Gastrocnemius medialis (tissue), 4 donors: ENCODE measurements around the gene NR1I2. TPM values are rescaled to one million over a fixed set of nuclear protein-coding genes. Genes with fewer than 3 reads are reported as not detected.

Experiments used
- ATAC-seq, 2 donors: fragments of 150-250 bp; one replicate each; pipeline ENCODE4 v1.9.1; 2016
- DNase-seq, 2 donors: peaks; one replicate each; pipeline ENCODE4 v3.0.0-alpha.2; 2019
- H3K27ac ChIP-seq, 4 donors: fragments of 200-600 bp; sonication (generic); 1 replicate in 1 of 4; 2 replicates in 3 of 4; pipeline ENCODE4 v1.5.1; 2016 to 2018; ENCODE audit warnings: mild to moderate bottlenecking in 2 of 4, moderate library complexity in 1 of 4
- H3K27me3 ChIP-seq, 3 donors: fragments of 200-600 bp; sonication (generic) in 2 of 3; 1 replicate in 1 of 3; 2 replicates in 2 of 3; pipeline versions ENCODE4 v1.5.1 to v1.6.0; 2016 to 2019; ENCODE audit warnings: mild to moderate bottlenecking in 1 of 3, moderate library complexity in 1 of 3
- H3K36me3 ChIP-seq, 2 donors: fragments of 200-600 bp; sonication (generic) in 1 of 2; one replicate each; pipeline ENCODE4 v1.5.1; 2017 to 2018
- H3K4me1 ChIP-seq, 2 donors: fragments of 200-600 bp; sonication (generic) in 1 of 2; one replicate each; pipeline ENCODE4 v1.5.1; 2016 to 2017; ENCODE audit warnings: mild to moderate bottlenecking in 2 of 2
- H3K4me3 ChIP-seq, 4 donors: fragments of 200-600 bp; sonication (generic) in 3 of 4; 1 replicate in 1 of 4; 2 replicates in 3 of 4; pipeline ENCODE4 v1.5.1; 2016 to 2019; ENCODE audit warnings: mild to moderate bottlenecking in 2 of 4
- H3K9me3 ChIP-seq, 3 donors: fragments of 200-600 bp; sonication (generic) in 2 of 3; 1 replicate in 1 of 3; 2 replicates in 2 of 3; pipeline ENCODE4 v1.5.1; 2016 to 2019
- POLR2A ChIP-seq, 2 donors: fragments of 450-650 bp; IDR thresholded peaks; one replicate each; pipeline ENCODE4 v1.6.1; 2017; ENCODE audit warnings: antibody characterized with exemption in 2 of 2, mild to moderate bottlenecking in 2 of 2, moderate library complexity in 2 of 2
- in situ Hi-C, 4 donors: fragments of 200-750 bp; cut with MboI; loops; one replicate each; pipeline versions ENCODE4 v1.15.0 to v1.8.0; 2017; ENCODE audit warnings: low sequenced_read_pairs in 4 of 4
- intact Hi-C: fragments of 100-400 bp; cut with DNase I; formaldehyde crosslinking; loops from one replicate; pipeline ENCODE4 v1.15.1; 2023; ENCODE audit warnings: low total_unique reads
- total RNA-seq, 4 donors: library from RNA; depleted of rRNA; stranded (reverse); fragments of >200 nt; gene quantifications; one replicate each; pipeline versions ENCODE4 v1.1.0 to v1.2.3, GENCODE V29; 2016
- TF ChIP-seq, protein P1 (sequence below), 5 experiments: fragments of 450-650 bp in 3 of 5; fragments of 200-600 bp in 2 of 5; sonication (generic) in 2 of 5; IDR thresholded peaks in 4 of 5; conservative IDR thresholded peaks in 1 of 5; 1 replicate in 4 of 5; 2 replicates in 1 of 5; pipeline ENCODE4 v1.5.1; 2016 to 2019; ENCODE audit warnings: antibody characterized with exemption in 5 of 5, mild to moderate bottlenecking in 3 of 5, moderate library complexity in 3 of 5

The NR1I2 gene
- total RNA-seq, 4 donors from 2014 or later, result 0.17 to 0.18 TPM; not detected in 2

DNA sequence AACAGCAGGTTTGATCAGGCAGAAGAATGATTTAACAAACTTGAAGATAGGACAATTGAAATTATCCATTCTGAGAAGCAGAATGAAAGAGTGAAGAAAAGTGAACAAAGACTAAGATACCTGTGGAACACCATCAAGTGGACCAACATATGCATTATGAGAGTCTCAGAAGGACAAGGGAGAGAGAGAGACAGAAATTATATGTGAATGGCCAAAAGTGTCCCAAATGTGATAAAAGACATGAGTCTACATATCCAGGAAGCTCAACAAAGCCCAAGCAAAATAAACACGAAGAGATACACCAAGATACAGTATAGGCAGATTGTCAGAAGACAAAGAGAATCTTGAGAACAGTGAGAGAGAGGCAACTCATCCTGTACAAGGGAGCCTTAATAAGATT, 5.6 kb upstream of the NR1I2 start:
- TF ChIP-seq POLR2A (IDR thresholded peaks at IDR 0.05), result no peak
- TF ChIP-seq, protein P1, sequence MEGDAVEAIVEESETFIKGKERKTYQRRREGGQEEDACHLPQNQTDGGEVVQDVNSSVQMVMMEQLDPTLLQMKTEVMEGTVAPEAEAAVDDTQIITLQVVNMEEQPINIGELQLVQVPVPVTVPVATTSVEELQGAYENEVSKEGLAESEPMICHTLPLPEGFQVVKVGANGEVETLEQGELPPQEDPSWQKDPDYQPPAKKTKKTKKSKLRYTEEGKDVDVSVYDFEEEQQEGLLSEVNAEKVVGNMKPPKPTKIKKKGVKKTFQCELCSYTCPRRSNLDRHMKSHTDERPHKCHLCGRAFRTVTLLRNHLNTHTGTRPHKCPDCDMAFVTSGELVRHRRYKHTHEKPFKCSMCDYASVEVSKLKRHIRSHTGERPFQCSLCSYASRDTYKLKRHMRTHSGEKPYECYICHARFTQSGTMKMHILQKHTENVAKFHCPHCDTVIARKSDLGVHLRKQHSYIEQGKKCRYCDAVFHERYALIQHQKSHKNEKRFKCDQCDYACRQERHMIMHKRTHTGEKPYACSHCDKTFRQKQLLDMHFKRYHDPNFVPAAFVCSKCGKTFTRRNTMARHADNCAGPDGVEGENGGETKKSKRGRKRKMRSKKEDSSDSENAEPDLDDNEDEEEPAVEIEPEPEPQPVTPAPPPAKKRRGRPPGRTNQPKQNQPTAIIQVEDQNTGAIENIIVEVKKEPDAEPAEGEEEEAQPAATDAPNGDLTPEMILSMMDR (IDR thresholded peaks at IDR 0.05 in 4 of 5, conservative IDR thresholded peaks at IDR 0.05 in 1 of 5), result no peak
- no peaks in the 10 kb centered on the region for H3K36me3 ChIP-seq
- in situ Hi-C loops, result no loop called here
- no peak for DNase-seq
- H3K4me1 ChIP-seq, result no peaks in the 10 kb centered on the region
- H3K9me3 ChIP-seq, result no peaks in the 10 kb centered on the region
- H3K27me3 ChIP-seq, result no peaks in the 10 kb centered on the region
- H3K4me3 ChIP-seq, result no peak overlapping the region
- no peak for ATAC-seq
- no peak overlapping the region for H3K27ac ChIP-seq
- intact Hi-C loops, result no loop called here

DNA sequence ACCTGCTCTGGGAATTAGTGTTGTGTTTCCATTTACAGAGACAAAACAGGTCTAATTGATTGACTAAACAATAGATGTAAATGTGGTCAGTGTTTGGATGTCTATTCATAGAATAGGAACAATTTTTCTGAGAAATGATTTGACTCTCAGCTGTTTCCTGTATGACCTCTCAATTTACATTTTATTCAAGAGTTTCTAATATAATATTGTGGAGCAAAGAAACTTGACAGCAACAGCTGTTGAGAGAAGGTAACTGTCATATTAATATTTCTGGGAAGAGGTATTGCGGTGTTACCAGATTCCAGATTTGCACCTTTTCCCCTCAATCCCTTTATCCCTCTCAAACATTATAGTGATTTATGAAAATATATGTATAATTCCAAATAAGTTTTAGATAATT, 3.7 kb upstream of the NR1I2 start:
- Histone ChIP-seq H3K27ac (no peak overlapping the region), H3K4me3 (no peak overlapping the region), H3K27me3 (no peaks in the 10 kb centered on the region), H3K36me3 (no peaks in the 10 kb centered on the region), H3K4me1 (no peaks in the 10 kb centered on the region), H3K9me3 (no peaks in the 10 kb centered on the region)
- in situ Hi-C loops, result no loop called here
- intact Hi-C loops, result no loop called here
- no peak for ATAC-seq
- no peak for DNase-seq
- TF ChIP-seq POLR2A (IDR thresholded peaks at IDR 0.05), result no peak
- TF ChIP-seq, protein P1 (IDR thresholded peaks at IDR 0.05 in 4 of 5, conservative IDR thresholded peaks at IDR 0.05 in 1 of 5), result no peak

DNA sequence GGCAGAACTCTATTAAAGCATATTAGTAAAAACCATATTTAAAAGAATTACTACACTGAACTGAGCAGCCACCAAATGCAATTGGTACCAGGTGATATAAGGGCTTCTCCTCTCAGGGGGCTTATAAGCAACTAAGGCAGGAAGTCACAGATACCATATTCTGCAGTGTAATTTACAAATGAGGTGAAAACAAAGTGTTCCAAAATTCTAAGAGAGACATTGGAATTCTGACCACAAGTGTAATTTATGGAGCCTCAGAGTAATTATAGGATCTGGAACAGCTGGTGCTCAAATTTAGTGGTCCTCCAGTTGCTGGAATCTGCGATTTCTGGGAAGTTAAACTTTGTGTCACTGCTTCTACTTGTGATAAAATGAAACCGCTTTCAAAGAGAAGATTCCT, 3.1 kb upstream of the NR1I2 start:
- intact Hi-C loops, result no loop called here
- Histone ChIP-seq H3K36me3 (no peaks in the 10 kb centered on the region), H3K4me1 (no peaks in the 10 kb centered on the region), H3K27ac (no peak overlapping the region), H3K9me3 (no peaks in the 10 kb centered on the region), H3K27me3 (no peaks in the 10 kb centered on the region), H3K4me3 (no peak overlapping the region)
- DNase-seq, result no peak
- ATAC-seq, result no peak
- in situ Hi-C loops, result no loop called here
- TF ChIP-seq, protein P1 (IDR thresholded peaks at IDR 0.05 in 4 of 5, conservative IDR thresholded peaks at IDR 0.05 in 1 of 5), result no peak
- no peak for TF ChIP-seq POLR2A (IDR thresholded peaks at IDR 0.05)

DNA sequence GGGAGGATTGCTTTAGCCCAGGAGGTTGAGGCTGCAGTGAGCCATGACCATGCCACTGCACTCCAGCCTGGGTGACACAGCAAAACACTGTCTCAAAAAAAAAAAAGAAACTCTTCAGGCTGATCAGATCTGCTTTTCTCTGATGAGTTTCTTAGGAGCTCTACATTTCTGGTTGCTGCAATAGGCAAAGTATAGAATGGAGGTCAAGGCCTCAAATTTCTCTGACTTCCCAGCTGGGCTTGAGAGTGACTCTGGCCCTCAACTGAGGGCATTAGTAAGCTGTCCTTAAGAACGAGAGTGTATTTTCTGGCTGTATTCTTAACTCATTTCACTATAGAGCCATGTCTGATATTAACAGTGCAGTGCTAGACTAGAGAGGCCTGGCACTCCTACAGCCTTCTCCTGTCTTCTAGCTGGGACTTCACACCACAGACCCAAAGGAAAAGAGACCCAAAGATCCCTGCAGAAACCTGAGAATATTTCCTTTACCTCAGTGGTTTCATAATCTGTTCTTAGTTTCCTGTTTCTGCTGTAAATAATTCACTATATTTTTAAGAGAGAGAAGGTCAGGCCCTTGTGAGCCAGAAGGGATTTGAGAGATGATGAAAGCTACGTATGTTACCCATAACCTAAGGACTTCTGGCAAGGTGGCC, 2.0 kb upstream of the NR1I2 start:
- in situ Hi-C loops (no loop called here), intact Hi-C loops (no loop called here)
- Histone ChIP-seq H3K4me1 (no peaks in the 10 kb centered on the region), H3K9me3 (no peaks in the 10 kb centered on the region), H3K4me3 (no peak overlapping the region), H3K27me3 (no peaks in the 10 kb centered on the region), H3K36me3 (no peaks in the 10 kb centered on the region), H3K27ac (no peak overlapping the region)
- DNase-seq, result no peak
- no peak for ATAC-seq
- TF ChIP-seq, protein P1 (IDR thresholded peaks at IDR 0.05 in 4 of 5, conservative IDR thresholded peaks at IDR 0.05 in 1 of 5), result no peak
- no peak for TF ChIP-seq POLR2A (IDR thresholded peaks at IDR 0.05)

DNA sequence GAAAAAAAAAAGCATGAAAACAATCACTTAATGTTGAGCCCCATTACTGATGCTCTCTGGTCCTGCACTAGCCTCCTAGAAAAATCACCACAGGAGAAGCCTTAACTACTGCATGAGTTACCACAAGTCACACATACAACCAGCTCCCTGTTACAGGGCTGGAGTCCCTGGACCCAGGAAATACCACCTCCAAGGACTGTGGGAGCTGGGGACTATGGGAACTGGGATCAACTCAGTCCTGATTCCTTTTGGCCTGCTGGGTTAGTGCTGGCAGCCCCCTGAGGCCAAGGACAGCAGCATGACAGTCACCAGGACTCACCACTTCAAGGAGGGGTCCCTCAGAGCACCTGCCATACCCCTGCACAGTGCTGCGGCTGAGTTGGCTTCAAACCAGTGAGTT, 559 bp downstream of the NR1I2 start:
- H3K27me3 ChIP-seq, result no peaks in the 10 kb centered on the region
- intact Hi-C loops (no loop called here), in situ Hi-C loops (no loop called here)
- no peaks in the 10 kb centered on the region for H3K9me3 ChIP-seq
- H3K4me3 ChIP-seq, result no peak overlapping the region
- no peaks in the 10 kb centered on the region for H3K36me3 ChIP-seq
- ATAC-seq (no peak), DNase-seq (no peak)
- no peaks in the 10 kb centered on the region for H3K4me1 ChIP-seq
- no peak overlapping the region for H3K27ac ChIP-seq
- TF ChIP-seq POLR2A (IDR thresholded peaks at IDR 0.05), result no peak
- TF ChIP-seq, protein P1 (IDR thresholded peaks at IDR 0.05 in 4 of 5, conservative IDR thresholded peaks at IDR 0.05 in 1 of 5), result no peak
